ENCODE data around the gene POU4F1. TPM values are rescaled to one million over a fixed set of nuclear protein-coding genes. Genes with fewer than 3 reads are reported as not detected.

Gene POU4F1
- total RNA-seq, 1 donor = not detected

DNA sequence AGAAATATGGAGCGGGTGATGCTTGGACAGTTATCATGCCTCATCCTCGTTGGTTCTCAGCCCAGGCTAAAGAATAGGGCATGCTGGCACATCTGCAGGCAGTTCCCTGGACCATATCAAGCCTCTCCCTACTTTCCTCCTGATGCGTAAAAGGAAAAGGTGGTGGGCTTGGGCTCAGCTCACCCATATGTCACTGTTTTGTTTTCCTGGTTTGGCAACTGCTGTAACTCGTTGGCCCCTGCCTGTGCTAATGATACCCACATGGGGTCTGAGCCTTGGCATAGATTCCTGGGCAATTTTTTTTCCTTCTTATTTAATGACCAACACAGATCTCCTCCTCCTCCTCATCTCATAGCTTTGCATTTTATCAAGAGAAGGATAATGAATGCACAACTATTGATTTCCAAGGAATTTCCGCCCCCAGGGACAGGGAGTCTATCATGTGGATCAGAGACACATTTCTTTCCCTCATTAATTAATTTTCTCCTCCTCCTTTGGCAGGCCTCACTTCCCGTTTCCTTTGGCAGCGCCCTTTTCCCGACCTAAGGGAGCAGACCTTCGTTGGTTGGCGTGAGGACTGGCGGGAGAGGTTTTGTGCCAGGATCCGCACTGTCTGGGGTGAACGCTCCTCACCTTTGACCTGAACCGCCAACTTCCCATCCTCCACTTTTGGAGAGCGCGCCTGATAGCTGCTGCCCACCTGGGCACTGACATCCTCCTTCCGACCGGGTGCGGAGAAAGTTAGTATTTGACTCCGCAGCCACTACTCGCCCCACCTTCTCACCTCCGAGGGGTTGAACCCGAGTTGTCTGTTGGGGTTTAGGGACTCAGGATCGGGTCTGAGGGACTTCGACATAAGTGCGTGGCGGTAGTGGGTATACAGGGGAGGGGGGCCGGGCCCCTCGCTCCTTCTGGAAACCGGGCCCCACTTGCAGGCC is 3.4 kb upstream of the POU4F1 start:
- DNase-seq (ENCODE audit: low read depth) = no peak
- TF ChIP-seq, protein P1, sequence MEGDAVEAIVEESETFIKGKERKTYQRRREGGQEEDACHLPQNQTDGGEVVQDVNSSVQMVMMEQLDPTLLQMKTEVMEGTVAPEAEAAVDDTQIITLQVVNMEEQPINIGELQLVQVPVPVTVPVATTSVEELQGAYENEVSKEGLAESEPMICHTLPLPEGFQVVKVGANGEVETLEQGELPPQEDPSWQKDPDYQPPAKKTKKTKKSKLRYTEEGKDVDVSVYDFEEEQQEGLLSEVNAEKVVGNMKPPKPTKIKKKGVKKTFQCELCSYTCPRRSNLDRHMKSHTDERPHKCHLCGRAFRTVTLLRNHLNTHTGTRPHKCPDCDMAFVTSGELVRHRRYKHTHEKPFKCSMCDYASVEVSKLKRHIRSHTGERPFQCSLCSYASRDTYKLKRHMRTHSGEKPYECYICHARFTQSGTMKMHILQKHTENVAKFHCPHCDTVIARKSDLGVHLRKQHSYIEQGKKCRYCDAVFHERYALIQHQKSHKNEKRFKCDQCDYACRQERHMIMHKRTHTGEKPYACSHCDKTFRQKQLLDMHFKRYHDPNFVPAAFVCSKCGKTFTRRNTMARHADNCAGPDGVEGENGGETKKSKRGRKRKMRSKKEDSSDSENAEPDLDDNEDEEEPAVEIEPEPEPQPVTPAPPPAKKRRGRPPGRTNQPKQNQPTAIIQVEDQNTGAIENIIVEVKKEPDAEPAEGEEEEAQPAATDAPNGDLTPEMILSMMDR (IDR thresholded peaks at IDR 0.05; ENCODE audit: insufficient read depth, low read depth, low read length) = no peak
- no peak overlapping the region for H3K4me3 ChIP-seq (ENCODE audit: low read depth, low read length)

DNA sequence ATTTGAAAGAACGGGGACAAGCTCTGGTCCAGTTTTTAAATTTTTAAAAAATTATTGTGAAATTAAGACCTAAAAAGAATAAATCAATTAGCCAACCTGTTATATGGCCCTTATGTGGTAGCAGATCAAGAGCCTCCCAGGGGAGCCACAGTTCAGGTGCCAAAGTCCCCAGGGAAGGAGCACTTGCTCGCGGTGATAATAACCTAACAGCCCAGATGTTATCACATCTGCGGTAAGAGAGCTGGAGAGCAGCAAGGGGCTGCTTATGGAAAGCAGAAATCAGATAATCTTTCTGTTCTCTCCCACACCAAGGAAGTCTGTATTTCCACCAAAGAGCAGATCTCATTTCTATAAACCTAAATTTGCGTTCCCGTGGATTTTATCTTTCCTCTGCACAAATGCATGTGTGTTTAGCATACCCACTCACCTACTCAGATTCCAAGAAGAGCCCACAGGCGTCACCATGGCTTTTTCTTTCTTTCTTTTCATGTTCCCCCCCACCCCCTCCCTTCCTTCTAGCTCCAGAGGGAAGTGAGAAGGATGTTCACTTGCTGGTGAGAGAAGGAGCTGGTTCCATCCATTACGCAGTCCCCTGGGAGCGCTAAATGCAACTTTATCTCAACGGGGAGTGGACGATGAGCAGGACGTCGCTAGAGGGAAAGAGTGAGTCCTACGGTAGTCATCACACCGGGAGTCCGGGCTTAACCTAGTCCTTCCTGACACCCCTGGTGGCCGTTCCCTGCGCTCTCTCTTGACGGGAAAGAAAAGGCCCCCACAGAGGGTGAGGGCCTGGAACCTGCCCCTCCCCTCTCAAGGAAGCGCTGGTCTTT is 1.6 kb upstream of the POU4F1 start:
- DNase-seq (ENCODE audit: low read depth) = no peak
- TF ChIP-seq, protein P1 (IDR thresholded peaks at IDR 0.05; ENCODE audit: insufficient read depth, low read depth, low read length) = no peak
- no peak overlapping the region for H3K4me3 ChIP-seq (ENCODE audit: low read depth, low read length)

DNA sequence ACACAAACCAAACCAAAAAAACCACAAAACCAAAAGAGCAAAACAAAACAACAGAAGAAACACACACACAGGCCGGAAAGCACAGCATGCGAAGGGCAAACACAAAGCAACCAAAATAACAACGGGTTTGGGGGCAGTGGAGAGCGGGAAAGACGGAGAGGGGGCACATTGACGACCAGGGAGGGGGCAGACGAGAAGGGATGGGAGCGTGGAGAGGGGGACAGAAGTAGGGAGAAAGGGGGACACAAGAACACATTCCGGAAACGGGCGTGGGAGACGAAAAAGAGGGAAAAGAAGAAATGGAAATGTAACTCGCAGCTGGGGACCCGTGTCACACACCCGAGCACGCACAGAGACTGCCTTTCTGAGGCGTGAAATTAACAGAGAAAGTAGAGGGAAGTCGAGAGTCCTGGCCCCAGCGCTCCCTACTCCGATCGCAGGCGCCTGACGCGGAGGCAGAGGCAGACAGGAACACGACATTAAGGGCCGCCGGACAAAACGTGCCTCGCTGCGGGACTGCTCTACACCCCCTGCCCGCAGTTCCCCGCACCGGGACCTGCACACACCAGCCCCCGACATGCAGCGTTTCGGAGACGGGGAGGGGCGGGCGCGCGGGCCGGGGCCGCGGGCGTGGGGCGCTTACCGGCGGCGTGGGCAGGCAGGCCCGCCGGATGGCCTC is 652 bp downstream of the POU4F1 start:
- no peak for DNase-seq (ENCODE audit: low read depth)
- TF ChIP-seq, protein P1 (IDR thresholded peaks at IDR 0.05; ENCODE audit: insufficient read depth, low read depth, low read length) = no peak
- peak overlapping the region; percentile 21 for H3K4me3 ChIP-seq (ENCODE audit: low read depth, low read length)

DNA sequence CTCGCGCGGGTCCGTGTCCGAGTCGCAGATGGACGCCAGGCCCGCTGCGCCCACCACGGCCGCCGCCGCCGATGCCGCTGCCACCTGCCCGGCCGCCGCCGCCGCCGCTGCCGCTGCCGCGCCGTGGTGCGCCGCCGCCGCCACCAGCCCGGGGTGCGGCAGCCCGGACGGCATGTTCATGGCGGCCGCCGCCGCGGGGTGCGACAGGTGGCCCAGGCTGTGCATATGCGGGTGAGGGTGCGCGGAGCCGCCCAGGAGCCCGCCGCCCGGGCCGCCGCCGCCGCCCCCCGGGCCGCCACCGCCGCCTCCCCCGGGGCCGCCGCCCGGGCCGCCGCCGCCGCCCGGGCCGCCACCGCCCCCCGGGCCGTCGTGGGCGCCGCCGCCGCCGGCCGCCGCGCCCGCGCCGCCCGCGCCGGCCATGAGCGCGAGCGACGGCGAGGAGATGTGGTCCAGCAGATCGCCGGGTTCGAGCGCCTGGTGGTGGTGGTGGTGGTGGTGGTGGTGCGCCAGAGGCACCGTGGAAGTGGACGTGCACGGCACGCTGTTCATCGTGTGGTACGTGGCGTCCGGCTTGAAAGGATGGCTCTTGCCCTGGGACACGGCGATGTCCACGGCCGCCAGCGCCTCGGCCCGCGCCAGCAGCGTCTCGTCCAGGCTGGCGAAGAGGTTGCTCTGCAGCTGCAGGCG is 1.3 kb downstream of the POU4F1 start:
- no peak overlapping the region for H3K4me3 ChIP-seq (ENCODE audit: low read depth, low read length)
- TF ChIP-seq, protein P1 (IDR thresholded peaks at IDR 0.05; ENCODE audit: insufficient read depth, low read depth, low read length) = no peak
- DNase-seq (ENCODE audit: low read depth) = no peak

DNA sequence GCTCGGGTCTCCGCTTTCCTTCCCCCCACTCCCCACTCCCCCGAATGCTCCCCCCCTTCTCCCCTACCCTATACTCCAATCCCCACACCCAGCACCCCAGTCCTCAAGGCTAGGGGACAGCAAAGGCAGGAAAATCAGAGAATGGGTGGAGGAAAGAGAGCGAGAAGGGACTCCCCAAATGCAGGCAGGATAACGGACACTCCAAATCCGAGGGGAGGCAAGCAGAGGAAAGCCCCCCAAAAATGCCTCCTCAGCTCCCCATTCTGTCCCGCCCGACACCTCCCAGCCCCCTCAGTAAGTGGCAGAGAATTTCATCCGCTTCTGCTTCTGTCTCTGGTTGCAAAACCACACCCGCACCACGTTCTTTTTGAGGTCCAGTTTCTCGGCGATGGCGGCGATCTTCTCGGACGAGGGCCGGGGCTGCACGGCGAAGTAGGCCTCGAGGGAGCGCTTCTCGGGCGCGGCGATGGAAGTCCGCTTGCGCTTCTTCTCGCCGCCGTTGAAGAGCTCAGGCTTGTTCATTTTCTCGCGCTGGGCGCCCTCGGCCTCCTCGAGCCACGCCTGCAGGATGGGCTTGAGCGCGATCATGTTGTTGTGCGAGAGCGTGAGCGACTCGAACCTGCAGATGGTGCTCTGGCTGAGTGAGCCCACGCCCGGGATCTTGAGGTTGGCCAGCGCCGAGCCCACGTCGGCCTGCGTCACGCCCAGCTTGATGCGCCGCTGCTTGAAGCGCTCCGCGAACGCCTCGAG is 2.1 kb downstream of the POU4F1 start:
- peak; percentile 34 for DNase-seq (ENCODE audit: low read depth)
- H3K4me3 ChIP-seq (ENCODE audit: low read depth, low read length) = no peak overlapping the region
- TF ChIP-seq, protein P1 (IDR thresholded peaks at IDR 0.05; ENCODE audit: insufficient read depth, low read depth, low read length) = no peak
